Suprapubic skin (tissue), 3 donors: ENCODE measurements around the gene SPDL1.

Experiments used
- POLR2A ChIP-seq, 2 donors: fragments of 450-650 bp; IDR thresholded peaks; one replicate each; pipeline ENCODE4 v1.6.1; 2017; ENCODE audit warnings: antibody characterized with exemption in 2 of 2, mild to moderate bottlenecking in 2 of 2, moderate library complexity in 2 of 2
- TF ChIP-seq, protein P1 (sequence below), 2 donors: fragments of 200-600 bp in 1 of 2; fragments of 450-650 bp in 1 of 2; sonication (generic) in 1 of 2; IDR thresholded peaks; one replicate each; pipeline ENCODE4 v1.5.1; 2016 to 2019; ENCODE audit warnings: antibody characterized with exemption in 2 of 2, mild to moderate bottlenecking in 1 of 2, moderate library complexity in 1 of 2

DNA sequence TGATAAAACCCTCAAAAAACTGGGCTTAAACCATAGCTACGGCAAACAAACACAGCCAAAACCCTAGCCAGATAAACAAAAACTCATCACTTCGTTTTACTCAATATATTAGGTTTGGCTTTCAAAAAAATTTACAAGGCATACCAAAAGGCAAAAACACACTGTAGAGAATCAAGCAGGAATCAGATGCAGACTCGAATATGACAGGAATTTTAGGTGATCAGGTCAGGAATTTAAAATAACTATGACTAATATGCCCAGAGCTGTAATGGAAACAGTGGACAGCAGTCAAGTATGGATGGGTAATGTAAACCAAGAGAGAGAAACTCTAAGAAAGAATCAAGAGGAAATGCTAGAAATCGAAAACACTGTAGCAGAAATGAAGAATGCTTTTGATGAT, 27.0 kb downstream of the SPDL1 start:
- TF ChIP-seq, protein P1, sequence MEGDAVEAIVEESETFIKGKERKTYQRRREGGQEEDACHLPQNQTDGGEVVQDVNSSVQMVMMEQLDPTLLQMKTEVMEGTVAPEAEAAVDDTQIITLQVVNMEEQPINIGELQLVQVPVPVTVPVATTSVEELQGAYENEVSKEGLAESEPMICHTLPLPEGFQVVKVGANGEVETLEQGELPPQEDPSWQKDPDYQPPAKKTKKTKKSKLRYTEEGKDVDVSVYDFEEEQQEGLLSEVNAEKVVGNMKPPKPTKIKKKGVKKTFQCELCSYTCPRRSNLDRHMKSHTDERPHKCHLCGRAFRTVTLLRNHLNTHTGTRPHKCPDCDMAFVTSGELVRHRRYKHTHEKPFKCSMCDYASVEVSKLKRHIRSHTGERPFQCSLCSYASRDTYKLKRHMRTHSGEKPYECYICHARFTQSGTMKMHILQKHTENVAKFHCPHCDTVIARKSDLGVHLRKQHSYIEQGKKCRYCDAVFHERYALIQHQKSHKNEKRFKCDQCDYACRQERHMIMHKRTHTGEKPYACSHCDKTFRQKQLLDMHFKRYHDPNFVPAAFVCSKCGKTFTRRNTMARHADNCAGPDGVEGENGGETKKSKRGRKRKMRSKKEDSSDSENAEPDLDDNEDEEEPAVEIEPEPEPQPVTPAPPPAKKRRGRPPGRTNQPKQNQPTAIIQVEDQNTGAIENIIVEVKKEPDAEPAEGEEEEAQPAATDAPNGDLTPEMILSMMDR (IDR thresholded peaks at IDR 0.05) = no peak
- no peak for TF ChIP-seq POLR2A (IDR thresholded peaks at IDR 0.05)
